ENCODE data around the gene SCYL2.

SCYL2 gene

DNA sequence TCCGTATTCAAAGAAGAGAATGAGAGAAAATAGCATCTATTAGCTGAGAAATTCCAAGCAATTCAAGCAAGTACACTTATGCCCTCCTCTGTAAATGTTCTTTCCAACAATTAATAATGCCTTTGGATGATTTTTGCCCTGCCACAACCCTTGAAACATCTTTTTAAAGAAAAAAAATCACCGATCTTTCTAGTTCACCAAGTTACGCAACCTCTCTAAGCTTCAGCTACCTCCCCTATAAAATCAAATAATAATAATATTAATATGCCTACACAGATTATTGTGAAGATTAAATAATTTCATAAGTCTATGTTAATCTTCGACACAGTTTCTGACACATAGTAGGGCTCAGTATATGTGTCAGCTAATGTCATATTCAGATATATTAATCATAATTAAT, 19.2 kb upstream of the SCYL2 start:
- no peak for DNase-seq (ENCODE audit: low read depth in 2 of 2)
- no peak overlapping the region for H3K4me3 ChIP-seq (replicated peaks in 1 of 2; ENCODE audit: low read depth in 2 of 2, low read length in 2 of 2)
- TF ChIP-seq, protein P1, sequence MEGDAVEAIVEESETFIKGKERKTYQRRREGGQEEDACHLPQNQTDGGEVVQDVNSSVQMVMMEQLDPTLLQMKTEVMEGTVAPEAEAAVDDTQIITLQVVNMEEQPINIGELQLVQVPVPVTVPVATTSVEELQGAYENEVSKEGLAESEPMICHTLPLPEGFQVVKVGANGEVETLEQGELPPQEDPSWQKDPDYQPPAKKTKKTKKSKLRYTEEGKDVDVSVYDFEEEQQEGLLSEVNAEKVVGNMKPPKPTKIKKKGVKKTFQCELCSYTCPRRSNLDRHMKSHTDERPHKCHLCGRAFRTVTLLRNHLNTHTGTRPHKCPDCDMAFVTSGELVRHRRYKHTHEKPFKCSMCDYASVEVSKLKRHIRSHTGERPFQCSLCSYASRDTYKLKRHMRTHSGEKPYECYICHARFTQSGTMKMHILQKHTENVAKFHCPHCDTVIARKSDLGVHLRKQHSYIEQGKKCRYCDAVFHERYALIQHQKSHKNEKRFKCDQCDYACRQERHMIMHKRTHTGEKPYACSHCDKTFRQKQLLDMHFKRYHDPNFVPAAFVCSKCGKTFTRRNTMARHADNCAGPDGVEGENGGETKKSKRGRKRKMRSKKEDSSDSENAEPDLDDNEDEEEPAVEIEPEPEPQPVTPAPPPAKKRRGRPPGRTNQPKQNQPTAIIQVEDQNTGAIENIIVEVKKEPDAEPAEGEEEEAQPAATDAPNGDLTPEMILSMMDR (IDR thresholded peaks at IDR 0.05; ENCODE audit: low read depth, low read length) = no peak

GRCh38 chr12:100248886-100249285, 18.1 kb upstream of the SCYL2 start:
- no peak overlapping the region for H3K4me3 ChIP-seq (replicated peaks in 1 of 2; ENCODE audit: low read depth in 2 of 2, low read length in 2 of 2)
- DNase-seq (ENCODE audit: low read depth in 2 of 2) = peak in 1 of 2 donors; percentile 55
- TF ChIP-seq, protein P1 (IDR thresholded peaks at IDR 0.05; ENCODE audit: low read depth, low read length) = no peak

GRCh38 chr12:100249941-100250340, 17.0 kb upstream of the SCYL2 start:
- TF ChIP-seq, protein P1 (IDR thresholded peaks at IDR 0.05; ENCODE audit: low read depth, low read length) = no peak
- no peak overlapping the region for H3K4me3 ChIP-seq (replicated peaks in 1 of 2; ENCODE audit: low read depth in 2 of 2, low read length in 2 of 2)
- no peak for DNase-seq (ENCODE audit: low read depth in 2 of 2)

DNA sequence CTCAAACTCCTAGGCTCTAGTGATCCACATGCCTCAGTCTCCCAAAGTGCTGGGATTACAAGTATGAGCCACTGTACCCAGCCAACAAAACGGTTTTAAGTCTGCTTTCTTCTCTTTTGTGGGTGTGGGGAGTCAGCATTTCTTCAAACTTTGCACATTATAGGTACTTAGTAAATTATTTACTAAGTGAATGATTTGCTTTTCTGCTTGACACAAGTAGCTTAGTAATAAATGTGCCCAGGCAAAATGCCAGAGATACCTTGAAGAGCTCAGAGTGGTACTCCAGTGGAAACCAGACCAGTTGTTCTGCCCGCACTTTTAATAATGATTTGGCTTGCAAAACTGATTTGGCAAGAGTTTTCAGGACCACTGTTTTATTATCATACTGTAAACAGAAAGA, 15.1 kb upstream of the SCYL2 start:
- no peak for DNase-seq (ENCODE audit: low read depth in 2 of 2)
- no peak overlapping the region for H3K4me3 ChIP-seq (replicated peaks in 1 of 2; ENCODE audit: low read depth in 2 of 2, low read length in 2 of 2)
- TF ChIP-seq, protein P1 (IDR thresholded peaks at IDR 0.05; ENCODE audit: low read depth, low read length) = no peak

GRCh38 chr12:100253437-100253836, 13.5 kb upstream of the SCYL2 start:
- DNase-seq (ENCODE audit: low read depth in 2 of 2) = no peak
- TF ChIP-seq, protein P1 (IDR thresholded peaks at IDR 0.05; ENCODE audit: low read depth, low read length) = no peak
- H3K4me3 ChIP-seq (replicated peaks in 1 of 2; ENCODE audit: low read depth in 2 of 2, low read length in 2 of 2) = no peak overlapping the region

GRCh38 chr12:100254876-100255275, 12.1 kb upstream of the SCYL2 start:
- peak in 1 of 2 donors; percentile 19 for DNase-seq (ENCODE audit: low read depth in 2 of 2)
- H3K4me3 ChIP-seq (replicated peaks in 1 of 2; ENCODE audit: low read depth in 2 of 2, low read length in 2 of 2) = no peak overlapping the region
- TF ChIP-seq, protein P1 (IDR thresholded peaks at IDR 0.05; ENCODE audit: low read depth, low read length) = no peak

DNA sequence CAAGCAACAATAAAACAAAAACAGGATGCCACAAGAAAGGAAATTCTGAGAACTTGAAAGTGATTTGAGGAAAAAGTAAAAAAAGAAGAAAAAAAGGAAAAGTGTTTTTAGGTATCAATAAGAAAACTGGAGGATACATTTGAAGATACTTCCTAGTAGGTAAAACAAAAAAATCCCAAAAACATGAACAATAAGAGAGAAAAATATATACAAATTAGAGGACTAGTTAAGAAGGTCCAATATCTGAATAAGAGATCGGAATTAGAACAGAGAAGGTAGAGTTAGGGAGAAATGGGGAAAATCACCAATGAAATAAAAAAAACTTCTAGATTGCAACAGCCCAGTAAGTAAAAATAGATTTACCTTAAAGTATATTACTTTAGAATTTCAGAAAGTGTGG, 8.8 kb upstream of the SCYL2 start:
- DNase-seq (ENCODE audit: low read depth in 2 of 2) = no peak
- no peak overlapping the region for H3K4me3 ChIP-seq (replicated peaks in 1 of 2; ENCODE audit: low read depth in 2 of 2, low read length in 2 of 2)
- TF ChIP-seq, protein P1 (IDR thresholded peaks at IDR 0.05; ENCODE audit: low read depth, low read length) = no peak
